Measurements from ENCODE around the gene PDE1A. TPM values are rescaled to one million over a fixed set of nuclear protein-coding genes. Genes with fewer than 3 reads are reported as not detected.

PDE1A gene
- total and polyA plus RNA-seq, 7 experiments from 2014 or later: not detected

- ChIA-PET POLR2A (no interaction called here), CTCF (interaction anchor here (1.0 to 1.2 kb wide), 2 partner anchors 9 kb away, joined by 3 read pairs; no protein-coding TSS in a partner anchor)
- Mint-ChIP-seq H3K9me3 (peaks cover 0 to 12% (median 4%) of the 10 kb centered on the region in 11 donors), H3K27me3 (peaks cover 3 to 14% (median 9%) of the 10 kb centered on the region in 5 donors), H3K4me3 (no peak overlapping the region), H3K36me3 (no peaks in the 10 kb centered on the region), H3K4me1 (no peaks in the 10 kb centered on the region), H3K27ac (no peak overlapping the region)
- ATAC-seq (no peak), DNase-seq (no peak)
- no peaks in the 10 kb centered on the region for H3K36me3 ChIP-seq (ENCODE audit: control insufficient read depth in 2 of 3, insufficient read depth in 3 of 3, low read length in 3 of 3)
- intact Hi-C loops (cut with micrococcal nuclease): no loop called here
- no peaks in the 10 kb centered on the region for H3K27me3 ChIP-seq (ENCODE audit: control insufficient read depth in 2 of 2, insufficient read depth in 2 of 2, low read length in 2 of 2)
- H3K4me3 ChIP-seq (ENCODE audit: low read length): no peak overlapping the region
- H3K27ac ChIP-seq (ENCODE audit: low read depth, low read length): no peak overlapping the region
- H3K4me1 ChIP-seq (ENCODE audit: control insufficient read depth in 2 of 2, insufficient read depth in 2 of 2, low read length in 2 of 2): no peaks in the 10 kb centered on the region
- H3K9me3 ChIP-seq (ENCODE audit: control insufficient read depth in 2 of 3, low read length in 3 of 3): no peaks in the 10 kb centered on the region
These were observed 239.7 kb downstream of the PDE1A start for GRCh38 chr2:182187130-182187529.

- H3K27ac ChIP-seq (ENCODE audit: low read depth, low read length): no peak overlapping the region
- peak; percentile 63 for ATAC-seq
- H3K4me1 Mint-ChIP-seq: no peaks in the 10 kb centered on the region
- no peak overlapping the region for H3K4me3 Mint-ChIP-seq
- intact Hi-C loops (cut with micrococcal nuclease): loop anchor here (1.0 kb wide), 2 partner anchors 464 to 794 kb away; no protein-coding TSS in a partner anchor
- H3K9me3 ChIP-seq (ENCODE audit: control insufficient read depth in 2 of 3, low read length in 3 of 3): no peaks in the 10 kb centered on the region
- no peaks in the 10 kb centered on the region for H3K27me3 ChIP-seq (ENCODE audit: control insufficient read depth in 2 of 2, insufficient read depth in 2 of 2, low read length in 2 of 2)
- peak in 4 of 9 donors; percentile 10 to 41 (median 24) for DNase-seq
- no peaks in the 10 kb centered on the region for H3K36me3 Mint-ChIP-seq
- no peaks in the 10 kb centered on the region for H3K36me3 ChIP-seq (ENCODE audit: control insufficient read depth in 2 of 3, insufficient read depth in 3 of 3, low read length in 3 of 3)
- CTCF ChIA-PET: interaction anchor here (0.6 to 1.2 kb wide), 6 partner anchors 9 to 793 kb away, joined by 3 to 4 read pairs (median 3); no protein-coding TSS in a partner anchor
- POLR2A ChIA-PET: no interaction called here
- no peaks in the 10 kb centered on the region for H3K4me1 ChIP-seq (ENCODE audit: control insufficient read depth in 2 of 2, insufficient read depth in 2 of 2, low read length in 2 of 2)
- H3K4me3 ChIP-seq (ENCODE audit: low read length): no peak overlapping the region
- H3K9me3 Mint-ChIP-seq: peaks cover 0 to 12% (median 4%) of the 10 kb centered on the region in 11 donors
- H3K27me3 Mint-ChIP-seq: peaks cover 5 to 17% (median 9%) of the 10 kb centered on the region in 5 donors
- H3K27ac Mint-ChIP-seq: no peak overlapping the region
These were observed 240.6 kb downstream of the PDE1A start for GRCh38 chr2:182186132-182186735.

GRCh38 chr2:182182436-182182835 is 244.4 kb downstream of the PDE1A start:
- Mint-ChIP-seq H3K27me3 (peaks cover 9 to 32% (median 22%) of the 10 kb centered on the region in 5 donors), H3K36me3 (no peaks in the 10 kb centered on the region), H3K9me3 (peaks cover 0 to 12% (median 6%) of the 10 kb centered on the region in 11 donors), H3K4me3 (no peak overlapping the region), H3K27ac (no peak overlapping the region), H3K4me1 (no peaks in the 10 kb centered on the region)
- no peak for DNase-seq
- no peaks in the 10 kb centered on the region for H3K36me3 ChIP-seq (ENCODE audit: control insufficient read depth in 2 of 3, insufficient read depth in 3 of 3, low read length in 3 of 3)
- H3K4me3 ChIP-seq (ENCODE audit: low read length): no peak overlapping the region
- H3K4me1 ChIP-seq (ENCODE audit: control insufficient read depth in 2 of 2, insufficient read depth in 2 of 2, low read length in 2 of 2): no peaks in the 10 kb centered on the region
- H3K27ac ChIP-seq (ENCODE audit: low read depth, low read length): no peak overlapping the region
- CTCF ChIA-PET: no interaction called here
- POLR2A ChIA-PET: no interaction called here
- intact Hi-C loops (cut with micrococcal nuclease): no loop called here
- H3K27me3 ChIP-seq (ENCODE audit: control insufficient read depth in 2 of 2, insufficient read depth in 2 of 2, low read length in 2 of 2): no peaks in the 10 kb centered on the region
- no peaks in the 10 kb centered on the region for H3K9me3 ChIP-seq (ENCODE audit: control insufficient read depth in 2 of 3, low read length in 3 of 3)
- no peak for ATAC-seq

GRCh38 chr2:182181381-182181780 is 245.5 kb downstream of the PDE1A start:
- peaks cover 9 to 34% (median 22%) of the 10 kb centered on the region in 5 donors for H3K27me3 Mint-ChIP-seq
- peaks cover 0 to 12% (median 6%) of the 10 kb centered on the region in 11 donors for H3K9me3 Mint-ChIP-seq
- CTCF ChIA-PET: no interaction called here
- ATAC-seq (no peak), DNase-seq (no peak)
- H3K27ac ChIP-seq (ENCODE audit: low read depth, low read length): no peak overlapping the region
- no peak overlapping the region for H3K4me3 ChIP-seq (ENCODE audit: low read length)
- H3K36me3 ChIP-seq (ENCODE audit: control insufficient read depth in 2 of 3, insufficient read depth in 3 of 3, low read length in 3 of 3): no peaks in the 10 kb centered on the region
- POLR2A ChIA-PET: no interaction called here
- no peaks in the 10 kb centered on the region for H3K36me3 Mint-ChIP-seq
- no peak overlapping the region for H3K27ac Mint-ChIP-seq
- intact Hi-C loops (cut with micrococcal nuclease): no loop called here
- no peaks in the 10 kb centered on the region for H3K4me1 ChIP-seq (ENCODE audit: control insufficient read depth in 2 of 2, insufficient read depth in 2 of 2, low read length in 2 of 2)
- no peaks in the 10 kb centered on the region for H3K9me3 ChIP-seq (ENCODE audit: control insufficient read depth in 2 of 3, low read length in 3 of 3)
- H3K27me3 ChIP-seq (ENCODE audit: control insufficient read depth in 2 of 2, insufficient read depth in 2 of 2, low read length in 2 of 2): no peaks in the 10 kb centered on the region
- no peak overlapping the region for H3K4me3 Mint-ChIP-seq
- H3K4me1 Mint-ChIP-seq: no peaks in the 10 kb centered on the region

GRCh38 chr2:182179176-182179575 is 247.7 kb downstream of the PDE1A start:
- no peaks in the 10 kb centered on the region for H3K36me3 Mint-ChIP-seq
- H3K36me3 ChIP-seq (ENCODE audit: control insufficient read depth in 2 of 3, insufficient read depth in 3 of 3, low read length in 3 of 3): no peaks in the 10 kb centered on the region
- POLR2A ChIA-PET: no interaction called here

GRCh38 chr2:182173944-182174622 is 252.8 kb downstream of the PDE1A start:
- intact Hi-C loops (cut with micrococcal nuclease): no loop called here
- ChIA-PET CTCF (interaction anchor here (0.6 kb wide), 1 partner anchor 12 kb away, joined by 3 read pairs; no protein-coding TSS in a partner anchor), POLR2A (no interaction called here)
- Histone ChIP-seq H3K9me3 (ENCODE audit: control insufficient read depth in 2 of 3, low read length in 3 of 3) (no peaks in the 10 kb centered on the region), H3K4me1 (ENCODE audit: control insufficient read depth in 2 of 2, insufficient read depth in 2 of 2, low read length in 2 of 2) (no peaks in the 10 kb centered on the region), H3K27me3 (ENCODE audit: control insufficient read depth in 2 of 2, insufficient read depth in 2 of 2, low read length in 2 of 2) (no peaks in the 10 kb centered on the region), H3K36me3 (ENCODE audit: control insufficient read depth in 2 of 3, insufficient read depth in 3 of 3, low read length in 3 of 3) (no peaks in the 10 kb centered on the region), H3K4me3 (ENCODE audit: low read length) (no peak overlapping the region), H3K27ac (ENCODE audit: low read depth, low read length) (no peak overlapping the region)
- H3K9me3 Mint-ChIP-seq: peaks cover 0 to 4% (median 2%) of the 10 kb centered on the region in 11 donors
- H3K4me1 Mint-ChIP-seq: no peaks in the 10 kb centered on the region
- ATAC-seq (no peak), DNase-seq (no peak)
- H3K36me3 Mint-ChIP-seq: no peaks in the 10 kb centered on the region
- no peak overlapping the region for H3K4me3 Mint-ChIP-seq
- no peak overlapping the region for H3K27ac Mint-ChIP-seq
- peaks cover 0 to 17% (median 11%) of the 10 kb centered on the region in 5 donors for H3K27me3 Mint-ChIP-seq

More at GRCh38 chr2:182179176-182179575, 247.7 kb downstream of the PDE1A start:
- CTCF ChIA-PET: interaction anchor here (0.6 kb wide), 1 partner anchor 1141 kb away, joined by 3 read pairs; no protein-coding TSS in a partner anchor
- DNase-seq: no peak
- ATAC-seq: no peak
- Mint-ChIP-seq H3K27ac (no peak overlapping the region), H3K4me1 (no peaks in the 10 kb centered on the region), H3K4me3 (no peak overlapping the region), H3K27me3 (peaks cover 7 to 34% (median 22%) of the 10 kb centered on the region in 5 donors), H3K9me3 (peaks cover 0 to 12% (median 6%) of the 10 kb centered on the region in 11 donors)
- intact Hi-C loops (cut with micrococcal nuclease): no loop called here
- Histone ChIP-seq H3K4me1 (ENCODE audit: control insufficient read depth in 2 of 2, insufficient read depth in 2 of 2, low read length in 2 of 2) (no peaks in the 10 kb centered on the region), H3K27ac (ENCODE audit: low read depth, low read length) (no peak overlapping the region), H3K27me3 (ENCODE audit: control insufficient read depth in 2 of 2, insufficient read depth in 2 of 2, low read length in 2 of 2) (no peaks in the 10 kb centered on the region), H3K4me3 (ENCODE audit: low read length) (no peak overlapping the region), H3K9me3 (ENCODE audit: control insufficient read depth in 2 of 3, low read length in 3 of 3) (no peaks in the 10 kb centered on the region)

Measured in naive thymus-derived CD4-positive, alpha-beta T cell (primary cell).